ENCODE measurements around the gene SAC3D1.

Gene SAC3D1

DNA sequence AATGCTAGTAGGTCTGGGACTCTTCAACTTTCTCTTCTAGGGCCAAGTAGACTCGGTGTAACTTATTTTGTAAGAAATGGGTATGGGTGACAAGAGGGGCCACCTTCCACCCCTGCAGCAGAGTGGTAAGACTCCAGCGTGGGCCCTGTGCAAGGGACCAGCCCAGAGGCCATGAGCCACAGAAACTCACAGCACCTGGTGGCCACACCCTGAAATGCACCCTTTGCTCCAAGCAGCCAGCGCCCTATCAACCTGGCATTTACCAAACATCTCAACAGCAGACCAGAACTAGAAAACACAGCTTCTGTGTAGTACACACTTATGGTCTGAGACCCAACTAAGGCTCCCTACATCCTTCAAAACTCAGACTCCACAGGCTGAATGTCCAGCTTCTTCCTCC, 37.1 kb downstream of the SAC3D1 start:
- Mint-ChIP-seq H3K27me3 (no peaks in the 10 kb centered on the region), H3K9me3 (no peaks in the 10 kb centered on the region), H3K27ac (no peak overlapping the region), H3K36me3 (ENCODE audit: low read depth) (no peaks in the 10 kb centered on the region), H3K4me1 (ENCODE audit: low read depth) (peaks cover 31% of the 10 kb centered on the region), H3K4me3 (no peak overlapping the region)
- intact Hi-C loops (cut with micrococcal nuclease), result no loop called here

DNA sequence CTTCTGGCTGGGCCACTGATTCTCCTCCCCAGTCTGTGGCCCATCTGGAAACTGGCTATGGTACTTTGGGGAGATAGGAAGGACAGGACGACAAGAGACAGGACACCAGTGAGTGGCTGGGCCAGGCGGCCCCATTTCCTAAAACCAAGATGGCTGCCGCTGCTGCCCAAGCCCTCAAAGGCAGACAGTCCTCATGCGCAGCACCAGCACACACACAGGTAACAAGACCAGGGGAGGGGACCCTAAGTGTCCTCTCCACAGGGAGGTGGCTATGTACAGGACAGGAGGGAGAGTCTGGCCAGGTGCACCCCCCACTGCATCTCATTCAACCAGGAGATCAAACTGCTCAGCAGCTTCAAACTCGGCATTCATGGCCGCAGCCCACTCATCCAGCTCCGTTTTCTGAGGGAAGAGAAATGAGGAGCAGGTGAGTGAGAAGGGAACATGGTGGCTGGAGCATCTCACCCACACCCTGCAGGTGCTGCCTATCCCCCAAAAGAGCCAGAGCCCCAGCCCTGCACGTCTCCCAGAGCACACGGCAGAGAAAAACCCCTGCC, 37.9 kb downstream of the SAC3D1 start:
- Mint-ChIP-seq H3K4me1 (ENCODE audit: low read depth) (peaks cover 38% of the 10 kb centered on the region), H3K36me3 (ENCODE audit: low read depth) (peaks cover 4% of the 10 kb centered on the region), H3K9me3 (no peaks in the 10 kb centered on the region), H3K27me3 (no peaks in the 10 kb centered on the region), H3K4me3 (no peak overlapping the region), H3K27ac (no peak overlapping the region)
- intact Hi-C loops (cut with micrococcal nuclease), result no loop called here

DNA sequence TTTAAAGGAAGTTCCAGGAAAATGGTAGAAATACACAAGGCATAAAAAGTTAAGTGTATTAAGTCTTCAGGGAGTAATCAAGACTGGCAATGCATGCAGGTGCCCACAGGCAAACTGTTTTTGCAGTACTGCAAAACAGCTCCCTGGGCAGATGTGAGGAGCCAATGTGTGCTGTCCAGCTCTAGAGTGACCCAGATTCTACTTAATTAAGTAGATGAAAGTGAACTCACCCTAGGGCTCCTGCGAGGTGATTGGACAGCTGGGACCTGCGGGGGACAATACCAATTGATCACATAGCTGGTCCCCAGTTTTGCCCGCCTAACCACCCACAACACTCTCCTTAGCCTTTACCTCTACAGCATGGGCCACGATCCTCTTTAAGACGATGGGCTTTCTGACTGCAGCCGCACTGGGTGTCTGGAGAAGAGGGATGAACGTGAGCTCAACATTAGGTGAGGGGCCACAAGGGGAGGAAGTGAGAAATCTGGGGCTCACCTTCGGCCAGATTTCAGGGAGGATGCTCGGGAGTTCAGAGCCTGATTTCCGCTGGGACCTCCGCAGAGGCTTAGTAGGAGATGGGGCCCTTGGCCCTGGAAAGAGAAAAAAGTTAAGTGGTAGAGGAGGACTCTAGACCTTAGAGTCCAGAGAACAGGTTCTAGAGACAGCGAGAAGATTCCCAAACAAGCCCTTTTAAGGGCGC, 42.3 kb downstream of the SAC3D1 start:
- Mint-ChIP-seq H3K9me3 (no peaks in the 10 kb centered on the region), H3K27me3 (no peaks in the 10 kb centered on the region), H3K27ac (peak overlapping the region; percentile 95), H3K4me1 (ENCODE audit: low read depth) (peaks cover 54% of the 10 kb centered on the region), H3K4me3 (peak overlapping the region; percentile 97), H3K36me3 (ENCODE audit: low read depth) (peaks cover 45% of the 10 kb centered on the region)
- intact Hi-C loops (cut with micrococcal nuclease), result loop anchor here (5.0 kb wide), 2 partner anchors 41 to 71 kb away; partner anchors contain the start of genes ARL2 and SAC3D1

DNA sequence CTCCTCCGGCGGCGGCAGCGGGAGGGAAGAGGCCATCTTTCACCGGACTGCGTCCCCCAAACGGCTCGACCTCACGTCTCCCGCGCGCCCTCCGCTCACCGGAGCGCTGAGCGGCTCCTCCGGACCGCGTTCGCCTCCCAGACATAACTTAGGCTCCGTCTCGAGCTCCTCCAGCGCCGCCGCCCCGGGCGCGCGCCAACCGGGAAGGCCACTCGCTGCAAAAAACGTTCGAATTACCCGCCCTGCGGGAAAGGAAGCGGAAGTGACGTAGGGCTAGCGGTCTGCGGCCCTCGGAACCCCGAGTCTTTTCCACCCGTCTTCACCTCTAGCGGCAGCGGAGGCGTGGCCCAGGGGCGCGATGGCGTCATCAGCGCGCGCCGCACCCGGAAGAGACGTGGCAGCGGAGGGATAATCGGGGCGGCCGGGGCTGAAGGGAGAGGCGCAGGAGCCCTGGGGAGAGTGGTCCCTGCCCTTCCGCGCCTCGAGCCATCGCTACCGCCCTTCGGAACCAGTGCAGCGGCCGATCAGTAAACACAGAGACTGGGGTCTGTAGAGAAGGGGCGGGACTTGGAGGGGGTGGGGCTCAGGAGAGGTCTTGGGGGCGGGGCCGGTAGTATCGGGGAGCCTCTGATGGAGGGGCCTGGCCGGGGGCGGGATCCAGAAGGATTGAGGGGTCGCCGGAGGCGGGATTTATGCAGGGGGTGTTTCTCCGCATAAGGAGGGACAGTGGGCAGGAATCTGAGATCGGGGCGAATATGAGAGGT, 43.0 kb downstream of the SAC3D1 start, which contains the start of the genes CDCA5 and ZFPL1:
Gene CDCA5, minus strand, starts transcription at position 207 of the 764 bp plus-strand sequence. Its CDS starts 62 bp downstream, at position 145.
Gene ZFPL1, plus strand, starts transcription at position 389 of the 764 bp plus-strand sequence. CDS start 477 bp downstream, outside the sequence.
- peak within 1 kb of the TSS; percentile 97 for H3K4me3 Mint-ChIP-seq
- peaks cover 52% of the 10 kb centered on the region for H3K36me3 Mint-ChIP-seq (ENCODE audit: low read depth)
- intact Hi-C loops (cut with micrococcal nuclease), result loop anchor here (1.0 to 5.0 kb wide), 4 partner anchors 12 to 72 kb away; partner anchors contain the start of genes ARL2, SAC3D1, SNX15 and VPS51
- no peaks in the 10 kb centered on the region for H3K9me3 Mint-ChIP-seq
- peak within 1 kb of the TSS; percentile 95 for H3K27ac Mint-ChIP-seq
- H3K27me3 Mint-ChIP-seq, result no peaks in the 10 kb centered on the region
- peaks cover 50% of the 10 kb centered on the region for H3K4me1 Mint-ChIP-seq (ENCODE audit: low read depth)

DNA sequence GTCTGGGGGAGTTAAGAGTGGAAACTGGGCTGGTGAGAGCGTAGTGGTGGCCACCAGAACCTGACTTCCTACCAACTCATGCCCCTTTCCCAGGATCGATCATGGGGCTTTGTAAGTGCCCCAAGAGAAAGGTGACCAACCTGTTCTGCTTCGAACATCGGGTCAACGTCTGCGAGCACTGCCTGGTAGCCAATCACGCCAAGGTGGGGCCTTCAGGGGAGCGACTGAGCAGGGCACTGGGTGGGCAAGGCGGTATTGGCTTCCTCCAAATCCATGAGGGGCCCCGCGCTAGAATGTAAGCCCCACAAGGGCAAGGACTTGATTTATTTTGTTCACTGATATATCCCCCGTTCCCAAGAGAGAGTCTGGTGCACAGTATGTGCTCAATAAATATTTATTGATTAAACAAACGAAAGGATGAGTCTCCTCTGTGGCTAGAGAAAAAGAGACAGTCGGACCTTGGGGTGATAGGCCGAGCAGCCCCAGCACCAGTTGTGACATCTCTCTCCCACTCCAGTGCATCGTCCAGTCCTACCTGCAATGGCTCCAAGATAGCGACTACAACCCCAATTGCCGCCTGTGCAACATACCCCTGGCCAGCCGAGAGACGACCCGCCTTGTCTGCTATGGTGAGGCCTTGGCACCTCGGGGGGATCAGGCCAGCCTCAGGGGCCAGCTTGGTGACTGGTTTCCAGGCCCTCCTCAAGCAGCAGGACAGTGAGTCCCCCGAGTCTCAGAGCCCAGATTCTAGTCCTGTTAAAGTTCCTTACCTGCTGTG, 43.8 kb downstream of the SAC3D1 start:
- Mint-ChIP-seq H3K4me1 (ENCODE audit: low read depth) (peaks cover 50% of the 10 kb centered on the region), H3K9me3 (no peaks in the 10 kb centered on the region), H3K36me3 (ENCODE audit: low read depth) (peaks cover 60% of the 10 kb centered on the region), H3K27me3 (no peaks in the 10 kb centered on the region), H3K4me3 (peak overlapping the region; percentile 97), H3K27ac (peak overlapping the region; percentile 95)
- intact Hi-C loops (cut with micrococcal nuclease), result loop anchor here (1.0 to 5.0 kb wide), 4 partner anchors 12 to 72 kb away; partner anchors contain the start of genes ARL2, SAC3D1, SNX15 and VPS51

DNA sequence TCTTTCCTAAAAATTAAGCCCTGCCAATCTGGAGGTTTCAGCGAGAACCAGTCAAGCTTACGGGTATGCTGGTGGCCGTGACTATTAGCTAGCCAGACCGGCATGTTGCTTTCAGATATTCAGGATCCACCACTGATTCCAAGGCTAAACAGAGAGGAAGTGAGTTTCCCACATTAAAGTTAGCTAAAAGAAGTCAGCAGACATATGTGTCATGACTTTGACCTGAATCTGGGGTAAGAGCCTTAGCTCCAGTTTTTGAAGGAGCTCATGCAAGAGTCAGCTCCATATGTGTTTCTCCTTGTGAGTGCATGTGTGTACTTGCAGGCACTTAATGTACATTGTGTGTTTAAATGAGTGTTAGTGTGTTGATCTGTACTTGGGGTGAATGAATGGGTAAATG, 44.4 kb downstream of the SAC3D1 start:
- peak overlapping the region; percentile 97 for H3K4me3 Mint-ChIP-seq
- intact Hi-C loops (cut with micrococcal nuclease), result no loop called here
- no peaks in the 10 kb centered on the region for H3K27me3 Mint-ChIP-seq
- H3K9me3 Mint-ChIP-seq, result no peaks in the 10 kb centered on the region
- H3K4me1 Mint-ChIP-seq (ENCODE audit: low read depth), result peaks cover 46% of the 10 kb centered on the region
- peak overlapping the region; percentile 95 for H3K27ac Mint-ChIP-seq
- peaks cover 67% of the 10 kb centered on the region for H3K36me3 Mint-ChIP-seq (ENCODE audit: low read depth)

DNA sequence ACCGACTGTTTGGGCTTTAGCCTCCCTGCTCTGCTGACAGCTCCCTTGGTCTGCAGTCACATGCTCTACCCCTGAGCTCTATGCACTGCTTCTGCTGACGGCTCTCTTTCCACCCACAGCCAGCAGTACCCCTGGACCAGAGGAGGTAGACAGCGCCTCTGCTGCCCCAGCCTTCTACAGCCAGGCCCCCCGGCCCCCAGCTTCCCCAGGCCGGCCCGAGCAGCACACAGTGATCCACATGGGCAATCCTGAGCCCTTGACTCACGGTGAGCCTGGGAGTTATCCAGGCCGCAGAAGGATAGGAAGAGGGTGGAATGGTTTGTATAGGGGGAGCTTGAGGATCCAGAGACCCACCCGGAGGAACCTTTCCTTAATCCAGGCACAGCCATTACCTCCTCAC, 45.8 kb downstream of the SAC3D1 start:
- Mint-ChIP-seq H3K36me3 (ENCODE audit: low read depth) (peaks cover 71% of the 10 kb centered on the region), H3K27me3 (no peaks in the 10 kb centered on the region), H3K27ac (no peak overlapping the region), H3K4me3 (no peak overlapping the region), H3K9me3 (no peaks in the 10 kb centered on the region), H3K4me1 (ENCODE audit: low read depth) (peaks cover 33% of the 10 kb centered on the region)
- intact Hi-C loops (cut with micrococcal nuclease), result no loop called here

DNA sequence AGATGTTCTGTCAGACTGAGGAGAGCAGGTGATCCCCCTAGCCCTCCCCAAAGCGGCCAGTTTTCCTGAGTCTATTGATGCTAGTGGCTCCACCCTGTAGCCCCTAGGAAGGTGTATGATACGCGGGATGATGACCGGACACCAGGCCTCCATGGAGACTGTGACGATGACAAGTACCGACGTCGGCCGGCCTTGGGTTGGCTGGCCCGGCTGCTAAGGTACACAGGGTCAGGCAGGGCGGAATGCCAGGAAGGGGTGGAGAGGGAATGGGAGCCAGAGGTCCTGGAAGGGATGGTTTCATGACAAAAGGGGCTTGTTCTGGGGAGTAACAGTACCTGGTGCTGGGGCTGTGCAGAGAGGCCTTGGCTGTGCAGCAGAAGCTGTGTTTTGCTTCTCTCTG, 46.2 kb downstream of the SAC3D1 start:
- H3K36me3 Mint-ChIP-seq (ENCODE audit: low read depth), result peaks cover 71% of the 10 kb centered on the region

DNA sequence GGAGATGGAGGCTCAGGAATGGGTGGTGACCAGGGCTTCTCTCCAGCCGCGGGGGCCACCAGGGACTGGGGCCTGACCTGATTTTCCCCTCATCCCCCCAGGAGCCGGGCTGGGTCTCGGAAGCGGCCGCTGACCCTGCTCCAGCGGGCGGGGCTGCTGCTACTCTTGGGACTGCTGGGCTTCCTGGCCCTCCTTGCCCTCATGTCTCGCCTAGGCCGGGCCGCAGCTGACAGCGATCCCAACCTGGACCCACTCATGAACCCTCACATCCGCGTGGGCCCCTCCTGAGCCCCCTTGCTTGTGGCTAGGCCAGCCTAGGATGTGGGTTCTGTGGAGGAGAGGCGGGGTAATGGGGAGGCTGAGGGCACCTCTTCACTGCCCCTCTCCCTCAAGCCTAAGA, 46.8 kb downstream of the SAC3D1 start:
- no peaks in the 10 kb centered on the region for H3K9me3 Mint-ChIP-seq
- no peaks in the 10 kb centered on the region for H3K27me3 Mint-ChIP-seq
- no peak overlapping the region for H3K27ac Mint-ChIP-seq
- H3K4me3 Mint-ChIP-seq, result no peak overlapping the region
- peaks cover 71% of the 10 kb centered on the region for H3K36me3 Mint-ChIP-seq (ENCODE audit: low read depth)
- peaks cover 32% of the 10 kb centered on the region for H3K4me1 Mint-ChIP-seq (ENCODE audit: low read depth)
- intact Hi-C loops (cut with micrococcal nuclease), result no loop called here

More for the DNA sequence above, 46.2 kb downstream of the SAC3D1 start:
- no peaks in the 10 kb centered on the region for H3K9me3 Mint-ChIP-seq
- intact Hi-C loops (cut with micrococcal nuclease), result no loop called here
- H3K27me3 Mint-ChIP-seq, result no peaks in the 10 kb centered on the region
- H3K4me3 Mint-ChIP-seq, result no peak overlapping the region
- no peak overlapping the region for H3K27ac Mint-ChIP-seq
- H3K4me1 Mint-ChIP-seq (ENCODE audit: low read depth), result peaks cover 33% of the 10 kb centered on the region

DNA sequence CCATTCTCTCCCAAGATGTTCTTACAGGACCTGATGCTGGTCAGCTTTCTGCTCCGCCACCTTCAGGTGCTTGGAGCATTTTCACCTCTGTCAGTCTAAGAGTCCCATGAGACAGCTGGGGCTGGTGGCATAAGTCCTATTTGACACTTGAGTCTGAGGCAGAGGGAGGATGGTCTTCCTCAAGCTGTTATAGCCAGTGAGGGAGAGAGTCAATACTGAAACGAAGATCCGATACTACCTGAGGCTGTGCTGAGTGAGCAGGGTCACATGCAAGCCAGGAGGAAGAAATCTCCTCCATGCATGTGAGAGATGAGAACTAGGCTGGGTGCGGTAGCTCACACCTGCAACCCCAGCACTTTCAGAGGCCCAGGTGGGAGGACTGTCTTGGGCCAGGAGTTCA, 48.6 kb downstream of the SAC3D1 start:
- Mint-ChIP-seq H3K27me3 (no peaks in the 10 kb centered on the region), H3K36me3 (ENCODE audit: low read depth) (peaks cover 60% of the 10 kb centered on the region), H3K4me3 (no peak overlapping the region), H3K4me1 (ENCODE audit: low read depth) (peaks cover 16% of the 10 kb centered on the region), H3K9me3 (no peaks in the 10 kb centered on the region), H3K27ac (no peak overlapping the region)
- intact Hi-C loops (cut with micrococcal nuclease), result no loop called here

DNA sequence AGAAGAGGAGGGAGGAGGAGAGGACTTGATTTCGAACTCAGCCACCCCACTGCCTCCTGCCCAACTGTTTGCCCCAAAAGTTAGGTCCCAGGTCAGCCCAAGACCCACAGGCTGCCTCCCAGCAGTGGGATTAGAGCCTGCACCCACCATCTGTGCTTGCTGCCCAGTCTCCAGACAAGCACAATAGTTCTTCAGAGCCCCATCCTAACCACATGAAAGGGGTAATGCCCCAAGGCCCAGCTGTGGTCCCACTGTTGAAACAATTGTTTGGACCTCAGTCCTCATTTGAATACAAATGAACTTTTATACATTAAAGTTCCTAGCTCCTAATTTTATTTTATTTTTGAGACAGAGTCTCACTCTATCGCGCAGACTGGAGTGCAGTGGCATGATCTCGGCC, 49.6 kb downstream of the SAC3D1 start:
- no peaks in the 10 kb centered on the region for H3K27me3 Mint-ChIP-seq
- intact Hi-C loops (cut with micrococcal nuclease), result no loop called here
- H3K4me3 Mint-ChIP-seq, result no peak overlapping the region
- H3K9me3 Mint-ChIP-seq, result no peaks in the 10 kb centered on the region
- H3K27ac Mint-ChIP-seq, result no peak overlapping the region
- H3K4me1 Mint-ChIP-seq (ENCODE audit: low read depth), result peaks cover 8% of the 10 kb centered on the region
- peaks cover 52% of the 10 kb centered on the region for H3K36me3 Mint-ChIP-seq (ENCODE audit: low read depth)

Measured in dendritic cell treated with granulocyte-macrophage colony-stimulating factor and Interleukin-4, amounts not matched to agents 40 ng/mL and 50 ng/mL, for 4 days (primary cell).